Measurements from ENCODE around the gene CPPED1. TPM values are rescaled to one million over a fixed set of nuclear protein-coding genes. Genes with fewer than 3 reads are reported as not detected.

CPPED1 gene
- total RNA-seq, 1 experiment from 2014 or later = 8.1 TPM

- Histone ChIP-seq H3K9me3 (ENCODE audit: control insufficient read depth in 1 of 2, insufficient read depth in 1 of 2, low read depth in 1 of 2, low read length in 2 of 2) (no peaks in the 10 kb centered on the region), H3K4me2 (ENCODE audit: low read length) (no peak overlapping the region), H3K79me2 (ENCODE audit: insufficient read depth, low read length) (no peaks in the 10 kb centered on the region), H3K4me3 (replicated peaks in 1 of 2; ENCODE audit: low read depth in 1 of 2, low read length in 2 of 2) (no peak overlapping the region), H3K4me1 (ENCODE audit: control insufficient read depth in 1 of 2, insufficient read depth in 2 of 2, low read length in 2 of 2) (peaks cover 0 to 12% of the 10 kb centered on the region in 2 experiments; a peak in 1 of 4 replicates), H2AFZ (ENCODE audit: low read depth, low read length, poor library complexity, severe bottlenecking) (no peak overlapping the region), H4K20me1 (ENCODE audit: insufficient read depth) (no peaks in the 10 kb centered on the region), H3K9me2 (ENCODE audit: insufficient read depth) (no peaks in the 10 kb centered on the region), H3K9ac (ENCODE audit: low read length) (no peak overlapping the region), H3K36me3 (ENCODE audit: control insufficient read depth in 1 of 2, insufficient read depth in 2 of 2, low read length in 2 of 2) (no peaks in the 10 kb centered on the region), H3K27ac (ENCODE audit: low read depth, low read length) (no peak overlapping the region), H3K27me3 (ENCODE audit: insufficient read depth, low read length) (no peaks in the 10 kb centered on the region)
- ChIA-PET POLR2A (no interaction called here), CTCF (no interaction called here), RAD21 (ENCODE audit: low non-redundant PET in 1 of 2, low total read pairs in 2 of 2, uncharacterized antibody in 2 of 2, unreplicated experiment in 2 of 2) (no interaction called here)
- no peak for ATAC-seq
- intact Hi-C loops (cut with micrococcal nuclease) = no loop called here
- TF ChIP-seq RAD21 (IDR thresholded peaks at IDR 0.05; ENCODE audit: low read depth) (no peak), ELF1 (IDR thresholded peaks at IDR 0.05; ENCODE audit: borderline replicate concordance, low read depth) (no peak), EZH2 (IDR thresholded peaks at IDR 0.05) (no peak), REST (IDR thresholded peaks at IDR 0.05; ENCODE audit: low read depth) (no peak), CTCF (IDR thresholded peaks at IDR 0.05 in 2 of 3, conservative IDR thresholded peaks at IDR 0.05 in 1 of 3; ENCODE audit: borderline replicate concordance in 1 of 3, insufficient read depth in 1 of 3, low read depth in 2 of 3, low read length in 2 of 3) (no peak), CEBPB (IDR thresholded peaks at IDR 0.05; ENCODE audit: low read depth) (no peak), CBX3 (IDR thresholded peaks at IDR 0.05; ENCODE audit: low read depth) (no peak), SIN3A (IDR thresholded peaks at IDR 0.05; ENCODE audit: low read depth) (no peak)
- BruUV-seq (replicated peaks) = no TSS peak
- no peak for DNase-seq (ENCODE audit: low read depth, low spot score)
Measured at GRCh38 chr16:12646490-12647274, 157.0 kb downstream of the CPPED1 start.
